Neural cell (in vitro differentiated cells): ENCODE measurements around the gene CYP3A4. TPM values are rescaled to one million over a fixed set of nuclear protein-coding genes. Genes with fewer than 3 reads are reported as not detected.

Source experiments
- H2AFZ ChIP-seq: fragments of 200-600, 300-800 bp; sonication (generic), shearing (Covaris generic); 2 replicates; pipeline ENCODE4 v1.6.0; 2014; ENCODE audit warnings: low read depth, mild to moderate bottlenecking, antibody characterized with exemption, low read length, moderate library complexity
- H3F3A ChIP-seq: fragments of 200-600 bp; shearing (Covaris generic); 2 replicates; pipeline ENCODE4 v1.6.1; 2016; ENCODE audit warnings: mild to moderate bottlenecking, moderate library complexity, mixed read lengths, antibody characterized with exemption, low read length; ENCODE audit not compliant: insufficient read depth, poor library complexity, severe bottlenecking
- H3K27ac ChIP-seq: fragments of 200-600, 300-800 bp; sonication (generic), shearing (Covaris generic); 2 replicates; pipeline ENCODE4 v1.5.1; 2014; ENCODE audit warnings: mild to moderate bottlenecking, low read length, moderate library complexity
- H3K27me3 ChIP-seq: fragments of 300-800, 200-600 bp; sonication (generic), shearing (Covaris generic); 2 replicates; pipeline ENCODE4 v1.6.0; 2014; ENCODE audit warnings: mild to moderate bottlenecking, low read depth, low read length, moderate library complexity; ENCODE audit not compliant: insufficient read depth
- H3K36me3 ChIP-seq: fragments of 300-800, 200-600 bp; sonication (generic), shearing (Covaris generic); 2 replicates; pipeline ENCODE4 v1.5.1; 2014; ENCODE audit warnings: mild to moderate bottlenecking, antibody characterized with exemption, low read length, moderate library complexity; ENCODE audit not compliant: insufficient read depth
- H3K4me2 ChIP-seq: fragments of 300-800, 200-600 bp; sonication (generic), shearing (Covaris generic); 2 replicates; pipeline ENCODE4 v1.6.0; 2014; ENCODE audit warnings: mild to moderate bottlenecking, low read length
- H3K4me3 ChIP-seq: fragments of 300-800, 200-600 bp; sonication (generic), shearing (Covaris generic); 2 replicates; pipeline ENCODE4 v1.5.1; 2014; ENCODE audit warnings: mild to moderate bottlenecking, low read length, moderate library complexity
- H3K79me2 ChIP-seq: fragments of 200-600 bp; shearing (Covaris generic); replicated peaks from 2 replicates; pipeline ENCODE4 v1.6.0; 2014; ENCODE audit warnings: mild to moderate bottlenecking, low read length, moderate library complexity; ENCODE audit not compliant: insufficient read depth
- H3K9ac ChIP-seq: fragments of 300-800, 200-600 bp; sonication (generic), shearing (Covaris generic); 2 replicates; pipeline ENCODE4 v1.6.1; 2016; ENCODE audit warnings: mild to moderate bottlenecking, low read length, mixed read lengths
- H3K9me2 ChIP-seq: fragments of 200-600 bp; shearing (Covaris generic); 2 replicates; pipeline ENCODE4 v1.6.1; 2016; ENCODE audit warnings: mild to moderate bottlenecking, low read length, mixed read lengths; ENCODE audit not compliant: insufficient read depth
- H3K9me3 ChIP-seq: fragments of 200-600, 300-800 bp; sonication (generic), shearing (Covaris generic); 2 replicates; pipeline ENCODE4 v1.6.1; 2016; ENCODE audit warnings: mild to moderate bottlenecking, mixed run types, low read length, moderate library complexity, mixed read lengths
- H4K20me1 ChIP-seq: fragments of 200-600 bp; shearing (Covaris generic); 2 replicates; pipeline ENCODE4 v1.6.1; 2016; ENCODE audit warnings: mild to moderate bottlenecking, mixed run types; ENCODE audit not compliant: insufficient read depth
- EP300 ChIP-seq: fragments of 450-650 bp; conservative IDR thresholded peaks from 2 replicates; pipeline ENCODE4 v1.6.1; 2014; ENCODE audit warnings: antibody characterized with exemption, mild to moderate bottlenecking, moderate library complexity; ENCODE audit not compliant: poor library complexity, severe bottlenecking
- EZH2 ChIP-seq: fragments of 200-600, 300-800 bp; shearing (Covaris generic), sonication (generic); IDR thresholded peaks from 2 replicates; pipeline ENCODE4 v1.6.1; 2014; ENCODE audit warnings: antibody characterized with exemption, low read length, borderline replicate concordance, mild to moderate bottlenecking; ENCODE audit not compliant: insufficient read depth, poor library complexity, severe bottlenecking
- MXI1 ChIP-seq: fragments of 450-650 bp; conservative IDR thresholded peaks from 2 replicates; pipeline ENCODE4 v1.6.1; 2014; ENCODE audit warnings: antibody characterized with exemption, mild to moderate bottlenecking; ENCODE audit not compliant: poor library complexity, severe bottlenecking
- POLR2AphosphoS5 ChIP-seq: IDR thresholded peaks from 2 replicates; pipeline ENCODE4 v1.6.1; 2012
- RAD21 ChIP-seq: fragments of 450-650 bp; conservative IDR thresholded peaks from 2 replicates; pipeline ENCODE4 v1.6.1; 2014; ENCODE audit warnings: antibody characterized with exemption, mild to moderate bottlenecking, moderate library complexity
- REST ChIP-seq: IDR thresholded peaks from 2 replicates; pipeline ENCODE4 v1.6.1; 2012; ENCODE audit warnings: borderline replicate concordance
- SMC3 ChIP-seq: fragments of 450-650 bp; conservative IDR thresholded peaks from 2 replicates; pipeline ENCODE4 v1.6.1; 2014; ENCODE audit warnings: antibody characterized with exemption, mild to moderate bottlenecking, moderate library complexity; ENCODE audit not compliant: poor library complexity
- TAF1 ChIP-seq: IDR thresholded peaks from 2 replicates; pipeline ENCODE4 v1.6.1; 2012; ENCODE audit warnings: low read depth
- polyA plus RNA-seq: library from polyadenylated mRNA; depleted of rRNA; stranded (reverse); fragments of >200 nt; gene quantifications from 2 replicates; pipeline ENCODE4 v1.2.3, GENCODE V29; 2014
- TF ChIP-seq, protein P1 (sequence below): fragments of 450-650 bp; IDR thresholded peaks from 2 replicates; pipeline ENCODE4 v1.5.1; 2014; ENCODE audit warnings: antibody characterized with exemption, mild to moderate bottlenecking, moderate library complexity; ENCODE audit not compliant: poor library complexity, severe bottlenecking

The CYP3A4 gene
- polyA plus RNA-seq, 1 donor from 2014 or later: not detected

GRCh38 chr7:99820408-99821027 lies 36.5 kb upstream of the CYP3A4 start:
- Histone ChIP-seq H3K4me3 (no peak overlapping the region), H3K79me2 (no peaks in the 10 kb centered on the region), H3K36me3 (no peaks in the 10 kb centered on the region), H3K4me2 (no peak overlapping the region), H3F3A (no peaks in the 10 kb centered on the region), H2AFZ (no peak overlapping the region), H3K27me3 (no peaks in the 10 kb centered on the region), H3K27ac (no peak overlapping the region), H3K9me2 (no peaks in the 10 kb centered on the region), H4K20me1 (no peaks in the 10 kb centered on the region), H3K9ac (no peak overlapping the region), H3K9me3 (no peaks in the 10 kb centered on the region)
- TF ChIP-seq, protein P1, sequence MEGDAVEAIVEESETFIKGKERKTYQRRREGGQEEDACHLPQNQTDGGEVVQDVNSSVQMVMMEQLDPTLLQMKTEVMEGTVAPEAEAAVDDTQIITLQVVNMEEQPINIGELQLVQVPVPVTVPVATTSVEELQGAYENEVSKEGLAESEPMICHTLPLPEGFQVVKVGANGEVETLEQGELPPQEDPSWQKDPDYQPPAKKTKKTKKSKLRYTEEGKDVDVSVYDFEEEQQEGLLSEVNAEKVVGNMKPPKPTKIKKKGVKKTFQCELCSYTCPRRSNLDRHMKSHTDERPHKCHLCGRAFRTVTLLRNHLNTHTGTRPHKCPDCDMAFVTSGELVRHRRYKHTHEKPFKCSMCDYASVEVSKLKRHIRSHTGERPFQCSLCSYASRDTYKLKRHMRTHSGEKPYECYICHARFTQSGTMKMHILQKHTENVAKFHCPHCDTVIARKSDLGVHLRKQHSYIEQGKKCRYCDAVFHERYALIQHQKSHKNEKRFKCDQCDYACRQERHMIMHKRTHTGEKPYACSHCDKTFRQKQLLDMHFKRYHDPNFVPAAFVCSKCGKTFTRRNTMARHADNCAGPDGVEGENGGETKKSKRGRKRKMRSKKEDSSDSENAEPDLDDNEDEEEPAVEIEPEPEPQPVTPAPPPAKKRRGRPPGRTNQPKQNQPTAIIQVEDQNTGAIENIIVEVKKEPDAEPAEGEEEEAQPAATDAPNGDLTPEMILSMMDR: no peak
- no peak for TF ChIP-seq SMC3
- TF ChIP-seq POLR2AphosphoS5: no peak
- TF ChIP-seq MXI1: no peak
- no peak for TF ChIP-seq EP300
- TF ChIP-seq RAD21: no peak
- no peak for TF ChIP-seq REST
- TF ChIP-seq TAF1: no peak
- no peak for TF ChIP-seq EZH2

GRCh38 chr7:99808766-99809165 lies 24.8 kb upstream of the CYP3A4 start:
- H3K4me3 ChIP-seq: no peak overlapping the region
- no peaks in the 10 kb centered on the region for H4K20me1 ChIP-seq
- peaks cover 9% of the 10 kb centered on the region for H3K9me3 ChIP-seq
- TF ChIP-seq EZH2: no peak
- TF ChIP-seq, protein P1: no peak
- no peak for TF ChIP-seq MXI1
- no peak for TF ChIP-seq REST
- no peak for TF ChIP-seq TAF1
- no peak for TF ChIP-seq SMC3
- no peak for TF ChIP-seq POLR2AphosphoS5
- no peak for TF ChIP-seq RAD21
- no peak for TF ChIP-seq EP300
- H3K9ac ChIP-seq: no peak overlapping the region
- no peak overlapping the region for H3K4me2 ChIP-seq
- no peak overlapping the region for H3K27ac ChIP-seq
- no peaks in the 10 kb centered on the region for H3K79me2 ChIP-seq
- H3K36me3 ChIP-seq: no peaks in the 10 kb centered on the region
- no peaks in the 10 kb centered on the region for H3F3A ChIP-seq
- no peak overlapping the region for H2AFZ ChIP-seq
- no peaks in the 10 kb centered on the region for H3K27me3 ChIP-seq
- no peaks in the 10 kb centered on the region for H3K9me2 ChIP-seq
